ENCODE results near the gene GRAP2. TPM values are rescaled to one million over a fixed set of nuclear protein-coding genes. Genes with fewer than 3 reads are reported as not detected.

GRAP2 gene
- total and polyA plus RNA-seq, 9 of the 15 experiments (the other 6 are each of a cell fraction or from before 2014, with no cell fraction given) = 4.8 to 88.7 (median 60.4) TPM

GRCh38 chr22:39994041-39994565, 93.2 kb downstream of the GRAP2 start (continued):
- TF ChIP-seq REST (IDR thresholded peaks at IDR 0.05; ENCODE audit: borderline replicate concordance) (no peak), REST (CRISPR knock-in tag; IDR thresholded peaks at IDR 0.05; ENCODE audit: low read depth) (no peak), ZNF174 (CRISPR knock-in tag; IDR thresholded peaks at IDR 0.05) (no peak), SMAD4 (CRISPR knock-in tag; conservative IDR thresholded peaks at IDR 0.05) (no peak), TAL1 (IDR thresholded peaks at IDR 0.05) (peak; percentile 49), MED1 (CRISPR knock-in tag; IDR thresholded peaks at IDR 0.05; ENCODE audit: borderline replicate concordance) (no peak), NFXL1 (CRISPR knock-in tag; IDR thresholded peaks at IDR 0.05) (no peak), PTRF (tag; IDR thresholded peaks at IDR 0.05) (no peak), PREB (CRISPR knock-in tag; IDR thresholded peaks at IDR 0.05) (no peak), SOX6 (IDR thresholded peaks at IDR 0.05) (peak; percentile 27; the same call in 1 of the 2 replicates), TBP (optimal IDR thresholded peaks at IDR 0.05; ENCODE audit: low read depth, low read length) (no peak), POLR3A (IDR thresholded peaks at IDR 0.05; ENCODE audit: borderline replicate concordance, extremely low read depth, insufficient read depth, insufficient read length) (no peak), ELF2 (CRISPR knock-in tag; IDR thresholded peaks at IDR 0.05) (no peak), CREM (IDR thresholded peaks at IDR 0.05; ENCODE audit: low read depth) (peak; percentile 51; the same call in 1 of the 2 replicates)
- TF ChIP-seq, protein P1, sequence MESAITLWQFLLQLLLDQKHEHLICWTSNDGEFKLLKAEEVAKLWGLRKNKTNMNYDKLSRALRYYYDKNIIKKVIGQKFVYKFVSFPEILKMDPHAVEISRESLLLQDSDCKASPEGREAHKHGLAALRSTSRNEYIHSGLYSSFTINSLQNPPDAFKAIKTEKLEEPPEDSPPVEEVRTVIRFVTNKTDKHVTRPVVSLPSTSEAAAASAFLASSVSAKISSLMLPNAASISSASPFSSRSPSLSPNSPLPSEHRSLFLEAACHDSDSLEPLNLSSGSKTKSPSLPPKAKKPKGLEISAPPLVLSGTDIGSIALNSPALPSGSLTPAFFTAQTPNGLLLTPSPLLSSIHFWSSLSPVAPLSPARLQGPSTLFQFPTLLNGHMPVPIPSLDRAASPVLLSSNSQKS (CRISPR knock-in tag; IDR thresholded peaks at IDR 0.05) = no peak
- TF ChIP-seq, protein P2, sequence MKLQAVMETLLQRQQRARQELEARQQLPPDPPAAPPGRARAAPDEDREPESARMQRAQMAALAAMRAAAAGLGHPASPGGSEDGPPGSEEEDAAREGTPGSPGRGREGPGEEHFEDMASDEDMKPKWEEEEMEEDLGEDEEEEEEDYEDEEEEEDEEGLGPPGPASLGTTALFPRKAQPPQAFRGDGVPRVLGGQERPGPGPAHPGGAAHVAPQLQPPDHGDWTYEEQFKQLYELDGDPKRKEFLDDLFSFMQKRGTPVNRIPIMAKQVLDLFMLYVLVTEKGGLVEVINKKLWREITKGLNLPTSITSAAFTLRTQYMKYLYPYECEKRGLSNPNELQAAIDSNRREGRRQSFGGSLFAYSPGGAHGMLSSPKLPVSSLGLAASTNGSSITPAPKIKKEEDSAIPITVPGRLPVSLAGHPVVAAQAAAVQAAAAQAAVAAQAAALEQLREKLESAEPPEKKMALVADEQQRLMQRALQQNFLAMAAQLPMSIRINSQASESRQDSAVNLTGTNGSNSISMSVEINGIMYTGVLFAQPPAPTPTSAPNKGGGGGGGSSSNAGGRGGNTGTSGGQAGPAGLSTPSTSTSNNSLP (IDR thresholded peaks at IDR 0.05; ENCODE audit: borderline replicate concordance, low read depth, low read length) = peak; percentile 15; the same call in 1 of the 2 replicates

Data from K562 (cell line).